ENCODE results near the gene RUNDC1.

RUNDC1 gene

DNA sequence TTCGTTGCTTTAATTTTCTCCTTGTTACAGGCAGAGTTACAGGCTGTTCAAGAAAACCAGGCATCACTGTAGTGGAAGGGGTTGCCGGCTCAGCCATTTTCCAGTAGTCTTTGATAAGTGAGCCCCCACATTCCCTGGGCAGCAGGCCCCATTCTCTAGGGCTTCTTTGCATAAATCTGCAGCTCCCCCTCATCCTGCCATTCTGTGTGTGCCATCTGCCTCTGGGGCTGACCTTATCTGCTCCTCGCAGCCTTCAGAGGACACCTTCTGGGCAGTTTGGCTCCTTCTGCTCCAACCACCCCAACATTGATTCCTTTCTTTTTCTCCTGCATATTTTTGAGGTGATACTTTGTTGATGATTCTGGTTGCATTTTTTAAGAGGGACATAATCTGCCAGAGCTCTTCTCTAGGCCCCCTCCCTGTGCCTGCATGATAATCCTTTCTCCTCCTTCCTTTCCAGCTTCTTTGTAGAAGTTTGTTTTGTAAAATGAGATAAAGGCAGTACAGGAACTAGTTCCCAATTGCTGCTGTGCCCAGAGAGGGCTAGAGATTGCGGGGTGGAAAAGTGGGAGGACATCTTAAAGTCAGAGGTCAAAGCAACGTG is 61.8 kb downstream of the RUNDC1 start:
- DNase-seq (ENCODE audit: low read depth) = no peak

Data from T follicular helper cell (primary cell).